DOHH2 (cell line): ENCODE data around the gene RBM20.

Experiments used
- H3F3A ChIP-seq: fragments of 200-600 bp; sonication (generic), shearing (Covaris generic); 2 replicates; pipeline ENCODE4 v1.6.0; 2016; ENCODE audit warnings: antibody characterized with exemption, mild to moderate bottlenecking; ENCODE audit not compliant: control insufficient read depth, insufficient read depth
- H3K27ac ChIP-seq: fragments of 200-600 bp; sonication (generic); 2 replicates; pipeline ENCODE4 v1.5.1; 2014; ENCODE audit warnings: low read depth, mild to moderate bottlenecking, low read length, moderate library complexity
- H3K27me3 ChIP-seq: fragments of 200-600 bp; sonication (generic); 2 replicates; pipeline ENCODE4 v1.6.1; 2014; ENCODE audit warnings: mild to moderate bottlenecking, low read length, mixed read lengths; ENCODE audit not compliant: control insufficient read depth
- H3K36me3 ChIP-seq: fragments of 200-600 bp; sonication (generic); 2 replicates; pipeline ENCODE4 v1.6.1; 2014; ENCODE audit warnings: mild to moderate bottlenecking, low read length, moderate library complexity, mixed read lengths; ENCODE audit not compliant: control insufficient read depth
- H3K4me1 ChIP-seq: fragments of 200-600 bp; sonication (generic); 2 replicates; pipeline ENCODE4 v1.6.1; 2014; ENCODE audit warnings: mild to moderate bottlenecking, low read length, mixed read lengths; ENCODE audit not compliant: control insufficient read depth
- H3K4me2 ChIP-seq: fragments of 200-600 bp; sonication (generic); 2 replicates; pipeline ENCODE4 v1.6.0; 2014; ENCODE audit warnings: mild to moderate bottlenecking, low read length, moderate library complexity
- H3K4me3 ChIP-seq: fragments of 200-600 bp; sonication (generic); 2 replicates; pipeline ENCODE4 v1.5.1; 2014; ENCODE audit warnings: mild to moderate bottlenecking, low read length, mixed read lengths
- H3K79me2 ChIP-seq: fragments of 200-600 bp; sonication (generic); 2 replicates; pipeline ENCODE4 v1.6.1; 2014; ENCODE audit warnings: mild to moderate bottlenecking, low read length, mixed read lengths; ENCODE audit not compliant: control insufficient read depth
- H3K9me2 ChIP-seq: fragments of 200-600 bp; sonication (generic); replicated peaks from 2 replicates; pipeline ENCODE4 v1.6.1; 2014; ENCODE audit warnings: mild to moderate bottlenecking, low read length, mixed read lengths; ENCODE audit not compliant: control insufficient read depth
- H3K9me3 ChIP-seq: fragments of 200-600 bp; sonication (generic); 2 replicates; pipeline ENCODE4 v1.6.1; 2014; ENCODE audit warnings: antibody characterized with exemption, low read length, mixed read lengths; ENCODE audit not compliant: control insufficient read depth, insufficient read depth
- H4K20me1 ChIP-seq: fragments of 200-600 bp; sonication (generic); 2 replicates; pipeline ENCODE4 v1.6.0; 2014; ENCODE audit warnings: low read depth, mild to moderate bottlenecking, antibody characterized with exemption, low read length, moderate library complexity; ENCODE audit not compliant: control insufficient read depth, insufficient read depth
- EZH2phosphoT487 ChIP-seq: fragments of 200-600 bp; sonication (generic); IDR thresholded peaks from 2 replicates; pipeline ENCODE4 v1.6.1; 2017; ENCODE audit warnings: borderline replicate concordance, mild to moderate bottlenecking, antibody characterized with exemption, low read length, moderate library complexity, mixed read lengths
- TF ChIP-seq, protein P1 (sequence below): fragments of 200-600 bp; sonication (generic); IDR thresholded peaks from one replicate; pipeline ENCODE4 v1.5.1; 2014; ENCODE audit warnings: antibody characterized with exemption, mild to moderate bottlenecking, low read depth, low read length; ENCODE audit not compliant: poor library complexity, severe bottlenecking

RBM20 gene

GRCh38 chr10:110644598-110645462, 694 bp downstream of the RBM20 start:
- H3K27me3 ChIP-seq: peaks cover 63% of the 10 kb centered on the region
- peak overlapping the region; percentile 66 for H3K4me2 ChIP-seq
- no peaks in the 10 kb centered on the region for H3K79me2 ChIP-seq
- H3K36me3 ChIP-seq: no peaks in the 10 kb centered on the region
- no peaks in the 10 kb centered on the region for H3K9me3 ChIP-seq
- H3K4me1 ChIP-seq: peaks cover 25% of the 10 kb centered on the region
- TF ChIP-seq EZH2phosphoT487: no peak
- TF ChIP-seq, protein P1, sequence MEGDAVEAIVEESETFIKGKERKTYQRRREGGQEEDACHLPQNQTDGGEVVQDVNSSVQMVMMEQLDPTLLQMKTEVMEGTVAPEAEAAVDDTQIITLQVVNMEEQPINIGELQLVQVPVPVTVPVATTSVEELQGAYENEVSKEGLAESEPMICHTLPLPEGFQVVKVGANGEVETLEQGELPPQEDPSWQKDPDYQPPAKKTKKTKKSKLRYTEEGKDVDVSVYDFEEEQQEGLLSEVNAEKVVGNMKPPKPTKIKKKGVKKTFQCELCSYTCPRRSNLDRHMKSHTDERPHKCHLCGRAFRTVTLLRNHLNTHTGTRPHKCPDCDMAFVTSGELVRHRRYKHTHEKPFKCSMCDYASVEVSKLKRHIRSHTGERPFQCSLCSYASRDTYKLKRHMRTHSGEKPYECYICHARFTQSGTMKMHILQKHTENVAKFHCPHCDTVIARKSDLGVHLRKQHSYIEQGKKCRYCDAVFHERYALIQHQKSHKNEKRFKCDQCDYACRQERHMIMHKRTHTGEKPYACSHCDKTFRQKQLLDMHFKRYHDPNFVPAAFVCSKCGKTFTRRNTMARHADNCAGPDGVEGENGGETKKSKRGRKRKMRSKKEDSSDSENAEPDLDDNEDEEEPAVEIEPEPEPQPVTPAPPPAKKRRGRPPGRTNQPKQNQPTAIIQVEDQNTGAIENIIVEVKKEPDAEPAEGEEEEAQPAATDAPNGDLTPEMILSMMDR: no peak
- no peak overlapping the region; the same call in 1 of the 2 replicates for H3K4me3 ChIP-seq
- H3K27ac ChIP-seq: no peak overlapping the region
- no peaks in the 10 kb centered on the region for H3K9me2 ChIP-seq
- H3F3A ChIP-seq: no peaks in the 10 kb centered on the region
- no peaks in the 10 kb centered on the region for H4K20me1 ChIP-seq

DNA sequence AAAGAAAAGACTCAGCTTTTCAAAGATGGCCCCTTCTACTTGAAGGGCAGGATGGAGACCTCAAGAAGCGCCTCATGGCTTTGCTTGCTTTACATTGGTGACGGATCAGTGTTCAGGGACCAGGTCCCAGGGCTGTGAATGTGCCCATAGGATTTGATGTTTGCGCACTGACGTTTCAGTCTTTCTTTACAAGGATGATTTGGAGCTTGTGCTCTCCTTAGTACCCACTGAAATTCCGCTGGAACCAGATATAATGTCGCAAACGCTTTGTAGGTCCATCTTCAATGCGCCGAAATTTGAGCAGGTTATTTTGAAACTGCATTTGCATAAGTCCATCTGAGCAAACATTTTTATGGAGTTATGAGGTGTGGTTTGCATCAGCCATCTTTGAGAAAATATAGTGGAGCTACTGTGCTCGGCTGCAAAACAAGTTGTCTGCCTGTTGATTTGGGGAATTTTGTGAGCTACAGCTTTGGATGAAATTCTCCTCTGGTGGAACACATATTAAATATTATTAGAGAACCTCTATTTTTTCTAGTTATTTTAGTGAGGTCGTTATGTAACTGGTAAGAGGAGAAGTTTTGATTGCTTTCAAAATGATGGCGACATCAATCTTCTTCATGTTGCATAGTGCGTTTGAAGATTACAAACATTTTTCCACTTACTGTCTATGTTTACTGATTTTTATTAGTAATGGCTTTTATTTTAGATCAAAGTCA, 2.4 kb downstream of the RBM20 start:
- peaks cover 40% of the 10 kb centered on the region for H3K4me1 ChIP-seq
- H3K9me3 ChIP-seq: no peaks in the 10 kb centered on the region
- H3K4me3 ChIP-seq: no peak overlapping the region
- no peak for TF ChIP-seq EZH2phosphoT487
- TF ChIP-seq, protein P1: no peak
- no peaks in the 10 kb centered on the region for H3K9me2 ChIP-seq
- no peaks in the 10 kb centered on the region for H3K36me3 ChIP-seq
- H3K27ac ChIP-seq: no peak overlapping the region
- no peak overlapping the region for H3K4me2 ChIP-seq
- H4K20me1 ChIP-seq: no peaks in the 10 kb centered on the region
- H3K79me2 ChIP-seq: no peaks in the 10 kb centered on the region
- H3K27me3 ChIP-seq: peaks cover 50% of the 10 kb centered on the region
- H3F3A ChIP-seq: no peaks in the 10 kb centered on the region

- no peak overlapping the region for H3K27ac ChIP-seq
- H3K4me2 ChIP-seq: no peak overlapping the region
- H3K79me2 ChIP-seq: no peaks in the 10 kb centered on the region
- H3K9me2 ChIP-seq: no peaks in the 10 kb centered on the region
- H3K4me3 ChIP-seq: no peak overlapping the region
- peaks cover 45% of the 10 kb centered on the region for H3K4me1 ChIP-seq
- H3K9me3 ChIP-seq: no peaks in the 10 kb centered on the region
- H3K27me3 ChIP-seq: peaks cover 45% of the 10 kb centered on the region
- H4K20me1 ChIP-seq: no peaks in the 10 kb centered on the region
- TF ChIP-seq EZH2phosphoT487: no peak
- TF ChIP-seq, protein P1: no peak
- no peaks in the 10 kb centered on the region for H3K36me3 ChIP-seq
- H3F3A ChIP-seq: no peaks in the 10 kb centered on the region; the same call in 1 of the 2 replicates
Observed at GRCh38 chr10:110647136-110647430, 2.9 kb downstream of the RBM20 start.
